OCI-M1 (cell line): ENCODE measurements around the gene FXR2.

Experiments used
- DNase-seq: peaks from one replicate; lab custom pipeline; 2025; lab: John Stamatoyannopoulos, UW

Gene FXR2

DNA sequence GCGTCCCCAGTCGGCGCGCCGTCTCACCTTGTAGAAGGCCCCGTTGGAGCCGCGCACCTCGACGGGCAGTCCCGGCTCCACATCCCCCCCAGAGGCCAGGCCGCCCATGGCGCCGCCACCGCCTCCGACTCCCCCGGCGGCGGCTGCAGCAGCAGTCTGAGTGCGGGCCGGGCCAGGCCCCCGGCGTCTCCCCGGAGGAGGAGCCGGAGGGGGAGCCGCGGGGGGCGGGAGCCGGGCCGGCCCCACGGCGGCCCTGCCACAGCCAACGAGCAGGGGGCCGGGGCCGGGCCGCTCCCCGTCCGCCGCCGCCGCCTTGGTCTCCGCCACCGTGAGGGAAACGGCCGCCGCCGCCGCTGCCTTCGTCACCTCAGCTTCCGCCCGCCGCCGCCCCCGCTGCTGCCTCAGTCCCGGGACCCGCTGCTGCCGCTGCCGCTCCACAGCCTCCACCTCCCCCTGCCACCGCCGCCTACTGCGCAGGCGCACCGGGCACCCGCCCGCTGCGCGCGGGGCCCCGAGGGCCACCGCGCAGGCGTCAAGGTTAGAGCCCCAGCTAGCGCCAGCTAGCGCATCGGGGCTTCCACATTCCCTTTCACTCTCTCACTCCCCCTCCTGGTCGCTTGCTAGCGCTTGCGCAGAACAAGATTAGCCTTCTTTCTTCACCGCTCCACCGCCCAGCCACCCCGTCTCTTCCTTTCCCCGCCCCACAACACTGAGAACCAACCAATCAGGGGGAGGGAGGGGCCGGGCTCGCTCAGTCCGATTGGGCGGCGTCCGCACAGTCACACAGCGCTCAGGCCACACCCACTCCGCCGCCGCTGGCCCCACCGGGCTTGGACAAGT lies at the start of gene FXR2:
Gene FXR2, minus strand, starts transcription at position 473 of the 840 bp plus-strand sequence. Its CDS starts 365 bp downstream, at position 108.
- peak; percentile 100 for DNase-seq

DNA sequence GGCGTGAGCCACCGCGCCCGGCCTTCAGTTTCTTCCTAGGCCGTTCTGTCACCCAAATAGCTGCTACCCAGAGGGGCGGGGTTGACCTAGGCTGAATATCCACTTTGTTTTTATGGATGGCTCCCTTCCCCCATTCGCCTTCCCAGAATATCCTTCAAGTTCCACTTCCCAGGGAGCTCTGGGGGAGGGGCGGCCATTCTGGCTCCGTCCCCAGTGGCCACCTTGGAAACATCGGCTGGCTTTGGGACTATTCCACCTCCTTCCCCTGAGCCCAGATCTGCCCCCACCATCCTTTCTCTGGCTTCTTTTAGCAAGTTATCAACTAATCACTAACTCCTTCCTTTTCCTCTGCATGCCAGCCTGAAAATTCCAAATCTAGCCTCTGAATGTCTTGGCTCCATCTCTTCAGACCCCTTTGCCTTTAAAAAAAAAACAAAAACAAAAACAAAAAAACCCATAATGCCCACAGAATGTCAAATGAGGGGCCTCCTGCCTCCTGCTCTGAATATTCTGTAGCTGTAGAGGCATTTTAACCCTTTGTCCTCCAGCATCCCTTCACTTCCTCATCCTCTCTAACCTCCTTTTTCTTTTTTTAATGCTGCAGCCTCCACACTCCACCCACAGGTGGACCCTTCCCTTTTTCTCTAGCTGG lies 42.4 kb upstream of the FXR2 start:
- DNase-seq: no peak

GRCh38 chr17:7655541-7655840 lies 40.8 kb upstream of the FXR2 start:
- DNase-seq: no peak

GRCh38 chr17:7654832-7655540 lies 40.3 kb upstream of the FXR2 start:
- no peak for DNase-seq

GRCh38 chr17:7652388-7653356 lies 38.0 kb upstream of the FXR2 start:
- no peak for DNase-seq

- no peak for DNase-seq
Measured at GRCh38 chr17:7651665-7652387, 37.1 kb upstream of the FXR2 start.

- no peak for DNase-seq
Measured at GRCh38 chr17:7651097-7651664, 36.5 kb upstream of the FXR2 start.

- peak; percentile 90 for DNase-seq
Measured at GRCh38 chr17:7650509-7651096, 35.9 kb upstream of the FXR2 start, which contains the start of gene ATP1B2. Gene ATP1B2 (plus strand): TSS chr17:7650926. CDS start chr17:7651519, 593 bp downstream.

GRCh38 chr17:7647018-7647417 lies 32.3 kb upstream of the FXR2 start:
- DNase-seq: peak; percentile 67

DNA sequence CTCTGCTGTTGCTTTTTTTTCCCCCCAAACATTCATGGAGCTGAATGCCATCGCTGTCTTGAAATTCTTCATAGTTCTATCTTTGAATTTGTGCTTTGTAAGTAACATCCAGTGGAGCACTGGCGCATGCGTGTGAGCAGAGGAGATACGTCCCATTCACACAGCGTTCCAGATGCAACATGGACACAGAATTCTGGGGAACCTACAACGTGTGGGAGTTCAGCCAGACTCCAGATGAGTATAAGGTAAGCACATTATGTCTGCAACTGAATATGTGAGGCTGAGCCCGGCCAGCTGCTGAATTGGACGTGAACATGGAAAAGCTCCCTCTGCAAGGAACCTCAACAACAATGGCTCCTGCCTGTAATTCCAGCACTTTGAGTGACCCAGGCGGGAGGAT lies 31.8 kb upstream of the FXR2 start:
- DNase-seq: no peak

- peak; percentile 41 for DNase-seq
Measured at GRCh38 chr17:7644775-7645174, 30.1 kb upstream of the FXR2 start.

GRCh38 chr17:7641635-7642034 lies 26.9 kb upstream of the FXR2 start:
- peak; percentile 26 for DNase-seq

- no peak for DNase-seq
Measured at GRCh38 chr17:7640783-7641182, 26.1 kb upstream of the FXR2 start.

DNA sequence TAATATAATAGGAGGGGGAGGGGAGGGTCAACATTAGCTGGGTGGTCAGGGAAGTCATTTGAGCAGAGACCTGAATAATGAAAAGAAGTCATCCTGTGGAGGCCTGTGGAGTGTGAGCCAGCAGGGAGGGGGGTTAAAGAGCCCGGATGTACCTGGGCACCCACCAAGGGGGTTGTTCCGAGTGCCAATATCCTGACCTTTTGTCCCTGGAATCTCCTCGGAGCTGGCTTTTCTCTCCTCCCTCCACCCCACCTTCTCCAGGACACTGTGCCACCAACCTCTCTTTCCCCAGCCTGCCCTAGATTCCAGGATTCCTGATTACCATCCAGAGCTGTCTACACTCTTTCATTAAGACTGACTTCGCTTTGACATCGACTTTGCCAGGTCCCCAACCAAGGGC lies 21.5 kb upstream of the FXR2 start:
- DNase-seq: no peak

DNA sequence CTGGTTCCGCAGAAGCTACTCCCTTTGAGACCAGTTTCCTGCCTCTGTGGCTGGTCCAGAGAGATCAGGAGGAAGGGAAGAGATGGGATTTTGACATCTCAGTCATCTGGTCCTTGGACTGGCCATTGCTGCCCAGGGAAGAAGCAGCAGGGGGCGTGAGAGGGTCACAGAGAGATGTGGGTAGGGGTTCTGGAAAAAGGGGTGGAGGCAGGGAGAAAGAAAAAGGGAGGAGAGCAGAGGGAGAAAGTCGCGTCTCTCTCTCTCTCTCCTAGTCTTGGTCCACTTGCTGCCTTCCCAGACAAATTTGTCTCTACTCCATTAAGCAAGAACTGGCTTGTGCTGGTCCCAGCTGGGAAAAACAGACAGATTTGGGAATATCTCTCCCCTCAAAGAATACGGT lies 19.7 kb upstream of the FXR2 start:
- DNase-seq: peak; percentile 81

DNA sequence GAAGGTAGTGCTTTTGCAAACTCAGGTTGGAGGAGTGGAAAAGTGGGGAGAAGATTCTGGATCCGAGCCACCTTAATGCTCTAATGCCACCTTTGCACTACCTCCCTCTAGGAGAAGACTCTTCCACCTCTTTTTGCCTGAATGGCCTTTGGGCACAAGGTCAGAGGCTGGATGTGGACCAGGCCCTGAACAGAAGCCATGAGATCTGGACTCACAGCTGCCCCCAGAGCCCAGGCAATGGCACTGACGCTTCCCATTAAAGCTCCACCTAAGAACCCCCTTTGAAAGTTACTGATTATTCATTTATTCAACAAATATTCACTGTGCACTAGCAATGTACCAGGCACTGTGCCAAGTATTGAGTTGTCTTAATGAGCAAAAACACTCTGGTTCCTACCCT lies 18.4 kb upstream of the FXR2 start:
- no peak for DNase-seq

GRCh38 chr17:7632492-7632894 lies 17.8 kb upstream of the FXR2 start:
- peak; percentile 85 for DNase-seq

DNA sequence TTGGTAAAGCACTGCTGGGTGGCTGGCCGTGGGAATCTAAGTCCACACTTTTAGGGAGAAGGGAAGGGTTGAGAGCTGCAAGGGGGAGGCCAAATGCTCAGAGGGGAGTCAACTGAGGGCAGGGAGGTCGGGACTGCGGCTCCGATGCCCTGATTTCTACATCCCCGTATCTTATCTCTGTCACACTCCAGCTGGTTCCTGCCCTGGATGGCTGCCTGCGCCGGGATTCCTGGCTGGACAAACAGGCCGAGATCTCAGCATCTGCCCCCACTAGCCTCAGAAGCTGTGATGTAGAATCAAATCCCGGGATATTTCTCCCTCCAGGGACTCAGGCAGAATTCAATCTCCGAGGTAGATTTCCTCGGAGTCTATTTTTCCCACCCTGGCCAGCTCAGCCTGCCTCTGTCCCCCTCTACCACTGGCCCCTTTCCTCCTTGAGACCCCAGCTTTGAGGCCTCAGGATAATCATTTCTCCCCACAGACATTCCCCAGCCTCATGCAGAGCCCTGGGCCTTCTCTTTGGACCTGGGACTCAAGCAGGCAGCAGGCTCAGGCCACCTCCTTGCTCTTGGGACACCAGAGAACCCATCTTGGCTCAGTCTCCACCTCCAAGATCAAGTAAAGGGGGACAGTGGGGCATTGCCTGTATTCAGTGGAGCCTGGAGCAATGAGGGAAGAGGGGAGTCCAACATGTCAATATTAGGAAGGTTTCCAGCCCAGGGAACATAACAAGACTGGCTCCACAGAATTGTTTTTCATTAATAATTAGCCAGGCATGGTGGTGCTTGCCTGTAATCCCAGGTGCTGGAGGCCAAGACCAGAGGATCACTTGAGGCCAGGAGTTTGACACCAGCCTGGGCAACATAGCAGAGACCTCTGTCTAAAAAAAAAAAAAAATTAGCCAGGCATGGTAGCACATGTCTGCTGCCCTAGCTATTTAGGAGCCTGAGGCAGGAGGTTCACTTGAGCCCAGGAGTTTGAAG lies 17.0 kb upstream of the FXR2 start:
- no peak for DNase-seq

DNA sequence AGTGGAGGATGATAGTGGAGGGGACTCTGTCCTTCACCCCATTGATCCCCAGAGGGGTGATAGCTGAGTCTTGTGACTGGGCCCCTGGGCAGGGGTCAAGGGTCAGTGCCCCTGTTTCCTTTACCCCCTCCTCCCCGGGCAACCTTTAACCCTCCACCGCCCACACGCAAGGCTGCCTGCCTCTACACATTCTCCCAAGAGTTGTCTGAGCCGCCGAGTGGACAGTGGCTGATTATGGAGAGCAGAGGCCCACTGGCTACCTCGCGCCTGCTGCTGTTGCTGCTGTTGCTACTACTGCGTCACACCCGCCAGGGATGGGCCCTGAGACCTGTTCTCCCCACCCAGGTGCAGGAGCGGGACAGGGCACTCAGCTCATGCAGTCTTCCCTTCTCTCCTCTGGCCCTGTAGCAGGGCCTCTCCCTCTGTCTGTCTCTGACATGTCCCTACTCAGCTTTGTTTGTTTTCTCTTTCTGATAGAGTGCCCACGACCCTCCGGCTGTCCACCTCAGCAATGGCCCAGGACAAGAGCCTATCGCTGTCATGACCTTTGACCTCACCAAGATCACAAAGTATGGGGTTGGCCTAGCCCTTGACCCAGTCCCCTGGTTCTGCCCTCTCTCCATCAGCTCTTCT lies 15.4 kb upstream of the FXR2 start, which contains the start of gene SHBG:
Gene SHBG, plus strand, starts transcription at position 197 of the 633 bp plus-strand sequence. Its CDS starts 38 bp downstream, at position 235.
- no peak for DNase-seq
